Measurements from ENCODE around the gene PPP2R1B. TPM values are rescaled to one million over a fixed set of nuclear protein-coding genes. Genes with fewer than 3 reads are reported as not detected.

PPP2R1B gene
- total and polyA plus RNA-seq, 2 of the 8 experiments (the other 6 are each of a cell fraction or from before 2014, with no cell fraction given), result 25.8 to 87.0 TPM

DNA sequence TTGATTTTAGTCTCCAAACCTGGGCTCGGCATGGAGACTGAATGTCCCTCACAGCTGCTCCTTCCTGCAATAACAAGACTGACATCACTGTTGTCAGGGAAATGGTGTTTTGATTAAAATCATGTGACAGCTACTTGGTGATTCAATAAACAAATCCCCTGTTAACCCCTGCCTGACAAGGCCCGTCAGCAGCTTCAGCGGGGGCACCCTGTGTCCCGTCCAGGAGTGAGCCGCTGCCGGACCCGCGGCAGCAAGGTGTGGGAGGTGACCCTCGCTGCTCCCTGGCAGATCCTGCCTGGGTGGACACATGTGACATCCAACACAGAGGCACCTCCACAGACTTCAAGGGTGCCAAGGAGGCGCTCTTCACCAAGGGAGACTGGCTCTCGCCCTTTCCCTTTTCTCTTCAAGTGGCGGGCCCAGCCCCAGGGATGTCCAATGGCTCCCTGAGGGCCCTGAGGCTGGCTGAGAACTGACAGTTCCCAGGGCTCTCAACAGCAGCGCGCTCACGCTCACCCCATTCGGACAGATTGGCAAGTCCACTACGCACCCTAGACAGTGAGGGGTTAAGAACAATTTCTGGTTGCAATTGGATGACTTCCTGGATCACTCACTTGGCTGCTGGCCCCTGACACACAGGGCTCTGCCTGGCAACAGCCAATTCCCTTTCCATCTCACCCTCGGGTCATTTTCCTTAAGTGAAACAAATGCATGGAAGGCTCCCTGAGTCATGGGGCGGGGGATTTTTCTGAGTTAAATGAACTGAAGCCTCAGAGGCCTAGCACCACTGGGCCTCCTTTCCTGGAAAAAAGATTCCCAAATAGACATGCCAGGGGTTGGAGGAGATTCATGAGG lies 30.7 kb downstream of the PPP2R1B start (continued):
- no peak for TF ChIP-seq CTCF (IDR thresholded peaks at IDR 0.05; ENCODE audit: control extremely low read depth in 1 of 3, insufficient read depth in 1 of 3, low read depth in 1 of 3, low read length in 3 of 3)
- no peak for TF ChIP-seq SP4 (IDR thresholded peaks at IDR 0.05; ENCODE audit: low read length)

Measured in H1 (cell line).